Spleen (tissue), 7 donors: ENCODE results near the gene KBTBD3.

Source experiments
- POLR2A ChIP-seq, 3 donors: fragments of 450-650 bp; IDR thresholded peaks; one replicate each; pipeline ENCODE4 v1.5.1; 2017; ENCODE audit warnings: antibody characterized with exemption in 3 of 3, mild to moderate bottlenecking in 1 of 3
- POLR2AphosphoS5 ChIP-seq, 3 donors: sonication (generic); formaldehyde crosslinking; IDR thresholded peaks; one replicate each; pipeline ENCODE4 v1.5.1; 2017; ENCODE audit warnings: antibody characterized with exemption in 3 of 3
- TF ChIP-seq, protein P1 (sequence below), 11 experiments: fragments of 200-600 bp in 7 of 11; fragments of 450-650 bp in 4 of 11; sonication (generic) in 4 of 11; IDR thresholded peaks in 8 of 11; conservative IDR thresholded peaks in 3 of 11; 1 replicate in 7 of 11; 2 replicates in 4 of 11; pipeline versions ENCODE4 v1.4.0 to v1.8.0; 2016 to 2021; ENCODE audit warnings: antibody characterized with exemption in 11 of 11, inconsistent platforms in 4 of 11, mild to moderate bottlenecking in 1 of 11
- donor health status: DM: no; HTN: no; CAD: no; lungs with moderate emphysema.
- donor health status: DM: no; HTN: no; CAD: no.
- donor health status: DM: no; HTN: no; CAD: no.

DNA sequence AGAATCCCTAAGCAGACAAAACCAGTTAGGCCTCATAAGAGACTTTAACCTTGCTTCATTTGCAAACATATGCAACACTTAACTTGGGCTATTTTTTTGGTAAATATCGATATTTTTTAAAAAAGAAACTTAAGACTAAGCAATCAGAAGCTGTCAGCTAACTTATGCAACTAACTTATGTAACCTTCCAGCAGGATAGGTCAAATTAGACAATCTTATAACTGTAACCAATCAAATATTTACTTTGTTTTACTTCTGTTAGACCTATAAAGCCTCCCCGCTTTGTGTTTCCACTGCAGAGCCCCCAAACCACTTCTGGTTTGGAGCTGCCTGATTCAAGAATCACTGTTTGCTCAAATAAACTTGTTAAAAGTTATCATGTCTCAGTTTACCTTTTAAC, 63.1 kb downstream of the KBTBD3 start:
- TF ChIP-seq, protein P1, sequence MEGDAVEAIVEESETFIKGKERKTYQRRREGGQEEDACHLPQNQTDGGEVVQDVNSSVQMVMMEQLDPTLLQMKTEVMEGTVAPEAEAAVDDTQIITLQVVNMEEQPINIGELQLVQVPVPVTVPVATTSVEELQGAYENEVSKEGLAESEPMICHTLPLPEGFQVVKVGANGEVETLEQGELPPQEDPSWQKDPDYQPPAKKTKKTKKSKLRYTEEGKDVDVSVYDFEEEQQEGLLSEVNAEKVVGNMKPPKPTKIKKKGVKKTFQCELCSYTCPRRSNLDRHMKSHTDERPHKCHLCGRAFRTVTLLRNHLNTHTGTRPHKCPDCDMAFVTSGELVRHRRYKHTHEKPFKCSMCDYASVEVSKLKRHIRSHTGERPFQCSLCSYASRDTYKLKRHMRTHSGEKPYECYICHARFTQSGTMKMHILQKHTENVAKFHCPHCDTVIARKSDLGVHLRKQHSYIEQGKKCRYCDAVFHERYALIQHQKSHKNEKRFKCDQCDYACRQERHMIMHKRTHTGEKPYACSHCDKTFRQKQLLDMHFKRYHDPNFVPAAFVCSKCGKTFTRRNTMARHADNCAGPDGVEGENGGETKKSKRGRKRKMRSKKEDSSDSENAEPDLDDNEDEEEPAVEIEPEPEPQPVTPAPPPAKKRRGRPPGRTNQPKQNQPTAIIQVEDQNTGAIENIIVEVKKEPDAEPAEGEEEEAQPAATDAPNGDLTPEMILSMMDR (IDR thresholded peaks at IDR 0.05 in 8 of 11, conservative IDR thresholded peaks at IDR 0.05 in 3 of 11): no peak
- TF ChIP-seq POLR2A (IDR thresholded peaks at IDR 0.05) (no peak), POLR2AphosphoS5 (IDR thresholded peaks at IDR 0.05) (no peak)
